Measurements from ENCODE around the gene PPP1R7.

GRCh38 chr2:241213041-241213440 is 62.8 kb downstream of the PPP1R7 start:
- TF ChIP-seq POLR2A (IDR thresholded peaks at IDR 0.05) (no peak), CTCF (IDR thresholded peaks at IDR 0.05) (no peak)

Measured in vagina (tissue), 2 donors.